ENCODE data around the gene FAM168A. TPM values are rescaled to one million over a fixed set of nuclear protein-coding genes. Genes with fewer than 3 reads are reported as not detected.
A peak's percentile ranks its signal among the peaks of the same experiment; 100 is the strongest.

The FAM168A gene
- total RNA-seq, 1 donor from 2014 or later: 31.0 TPM

DNA sequence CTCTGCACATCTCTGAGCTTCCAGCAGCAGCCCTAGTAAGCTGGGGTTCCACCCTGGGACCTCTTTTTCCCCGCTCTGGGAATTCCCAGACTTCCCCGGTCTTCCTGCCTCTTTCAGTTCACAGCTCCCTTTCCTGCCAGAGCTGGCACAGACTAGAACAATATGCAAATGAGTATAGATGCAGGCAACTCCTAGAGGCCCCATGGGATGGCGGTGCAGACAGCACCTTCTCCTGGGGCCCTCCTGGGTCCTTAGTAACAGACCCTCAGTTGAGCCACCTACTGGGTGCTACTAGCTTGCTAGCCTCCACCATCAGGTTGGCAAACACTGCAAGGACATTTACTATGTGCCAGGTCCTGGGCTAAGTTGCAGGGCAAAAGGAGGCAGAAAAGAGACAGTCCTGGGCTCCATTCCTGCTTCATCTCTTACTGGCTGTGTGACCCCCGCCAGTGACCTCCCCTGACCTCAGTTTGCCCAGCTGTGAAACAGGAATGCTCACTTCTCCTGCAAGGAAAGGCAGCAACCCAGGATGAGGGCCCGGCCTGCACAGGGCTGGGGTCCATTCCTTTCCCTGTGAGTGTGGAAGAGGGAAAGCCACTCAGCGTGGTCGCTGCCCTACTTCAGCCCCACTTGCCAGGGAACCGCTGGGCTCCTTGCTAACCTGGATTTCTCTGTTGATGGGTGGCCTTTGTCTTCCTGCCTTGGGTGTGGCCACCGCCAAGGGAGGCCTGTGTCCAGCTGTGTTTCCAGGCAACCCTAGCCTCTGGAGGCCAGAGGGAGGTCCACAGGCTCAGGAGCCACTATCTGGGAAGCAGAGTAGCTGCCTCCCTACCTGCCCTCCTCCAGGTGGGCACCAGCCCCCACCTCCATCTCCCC, 214.4 kb downstream of the FAM168A start:
- intact Hi-C loops (cut with DNase I): no loop called here
- DNase-seq: no peak
- Histone ChIP-seq H3K27me3 (ENCODE audit: low read depth) (no peaks in the 10 kb centered on the region), H3K9me3 (no peaks in the 10 kb centered on the region), H3K27ac (peak overlapping the region; percentile 81), H3K4me1 (peaks cover 96% of the 10 kb centered on the region), H3K4me3 (peak overlapping the region; percentile 6), H3K36me3 (no peaks in the 10 kb centered on the region)
- TF ChIP-seq, protein P1, sequence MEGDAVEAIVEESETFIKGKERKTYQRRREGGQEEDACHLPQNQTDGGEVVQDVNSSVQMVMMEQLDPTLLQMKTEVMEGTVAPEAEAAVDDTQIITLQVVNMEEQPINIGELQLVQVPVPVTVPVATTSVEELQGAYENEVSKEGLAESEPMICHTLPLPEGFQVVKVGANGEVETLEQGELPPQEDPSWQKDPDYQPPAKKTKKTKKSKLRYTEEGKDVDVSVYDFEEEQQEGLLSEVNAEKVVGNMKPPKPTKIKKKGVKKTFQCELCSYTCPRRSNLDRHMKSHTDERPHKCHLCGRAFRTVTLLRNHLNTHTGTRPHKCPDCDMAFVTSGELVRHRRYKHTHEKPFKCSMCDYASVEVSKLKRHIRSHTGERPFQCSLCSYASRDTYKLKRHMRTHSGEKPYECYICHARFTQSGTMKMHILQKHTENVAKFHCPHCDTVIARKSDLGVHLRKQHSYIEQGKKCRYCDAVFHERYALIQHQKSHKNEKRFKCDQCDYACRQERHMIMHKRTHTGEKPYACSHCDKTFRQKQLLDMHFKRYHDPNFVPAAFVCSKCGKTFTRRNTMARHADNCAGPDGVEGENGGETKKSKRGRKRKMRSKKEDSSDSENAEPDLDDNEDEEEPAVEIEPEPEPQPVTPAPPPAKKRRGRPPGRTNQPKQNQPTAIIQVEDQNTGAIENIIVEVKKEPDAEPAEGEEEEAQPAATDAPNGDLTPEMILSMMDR (IDR thresholded peaks at IDR 0.05): no peak
- no peak for ATAC-seq

DNA sequence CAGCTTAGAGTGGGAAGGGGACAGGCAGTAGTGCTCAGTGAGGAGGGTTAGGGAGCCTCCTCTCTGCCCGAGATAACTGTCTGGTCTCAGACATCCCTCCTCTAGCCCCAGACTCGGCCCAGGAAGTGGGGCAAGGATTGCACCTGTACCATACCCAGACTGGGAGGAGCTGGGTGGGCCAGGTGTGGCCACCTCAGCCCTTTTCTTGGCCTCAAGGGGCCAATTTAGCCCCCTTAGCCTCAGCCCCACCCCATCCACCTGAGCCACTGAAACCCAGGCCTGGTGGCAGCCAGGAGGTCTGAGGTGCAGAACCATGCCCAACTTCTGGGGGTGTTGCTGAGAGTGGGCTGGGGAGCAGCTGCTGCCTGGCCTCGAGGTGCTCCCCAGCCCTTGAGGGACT, 215.2 kb downstream of the FAM168A start:
- ATAC-seq (no peak), DNase-seq (no peak)
- TF ChIP-seq, protein P1 (IDR thresholded peaks at IDR 0.05): no peak
- Histone ChIP-seq H3K36me3 (no peaks in the 10 kb centered on the region), H3K9me3 (no peaks in the 10 kb centered on the region), H3K27me3 (ENCODE audit: low read depth) (no peaks in the 10 kb centered on the region), H3K4me3 (no peak overlapping the region), H3K4me1 (peaks cover 93% of the 10 kb centered on the region), H3K27ac (no peak overlapping the region)
- intact Hi-C loops (cut with DNase I): no loop called here

DNA sequence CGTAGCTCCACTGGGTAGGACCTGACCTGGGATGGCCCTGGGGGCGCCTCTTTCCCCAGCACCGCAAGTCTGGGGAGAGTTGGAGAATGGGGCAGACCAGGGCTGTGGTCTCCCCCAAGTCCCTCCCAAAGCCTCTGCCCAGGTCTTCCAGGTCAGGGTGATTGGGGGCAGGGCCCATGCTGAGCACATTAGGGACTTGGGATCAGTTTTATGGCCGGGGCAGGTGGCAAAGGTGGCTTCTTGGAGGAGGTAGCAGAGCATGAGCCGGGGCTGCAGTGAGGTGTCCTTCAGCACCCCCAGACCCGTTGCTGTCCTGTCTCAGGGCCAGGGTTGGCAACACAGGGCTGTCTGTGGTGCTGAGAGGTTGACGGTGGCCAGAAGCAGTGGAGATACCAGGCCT, 215.7 kb downstream of the FAM168A start:
- Histone ChIP-seq H3K4me1 (peaks cover 91% of the 10 kb centered on the region), H3K27ac (no peak overlapping the region), H3K36me3 (no peaks in the 10 kb centered on the region), H3K9me3 (no peaks in the 10 kb centered on the region), H3K4me3 (no peak overlapping the region), H3K27me3 (ENCODE audit: low read depth) (no peaks in the 10 kb centered on the region)
- ATAC-seq (no peak), DNase-seq (no peak)
- TF ChIP-seq, protein P1 (IDR thresholded peaks at IDR 0.05): no peak
- intact Hi-C loops (cut with DNase I): no loop called here

DNA sequence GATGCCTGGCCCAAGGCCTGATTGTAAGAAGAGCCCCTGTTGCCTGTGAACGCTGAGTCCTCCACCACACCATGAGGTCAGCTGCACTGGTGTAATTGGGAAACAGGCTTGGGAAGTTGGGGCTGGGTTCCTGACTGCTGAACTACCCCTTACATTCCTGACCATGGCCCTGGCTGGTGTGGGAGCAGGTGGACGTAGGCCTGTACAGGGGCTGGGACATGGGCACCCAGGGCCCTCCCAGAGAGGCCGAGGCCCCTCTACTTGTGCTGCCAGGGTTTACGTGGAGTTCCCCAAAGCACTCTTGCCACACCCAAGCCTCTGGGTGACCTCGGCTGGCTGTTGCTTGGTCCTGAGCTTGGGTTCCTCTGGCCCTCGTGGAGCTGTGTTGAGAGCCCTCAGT, 216.3 kb downstream of the FAM168A start:
- Histone ChIP-seq H3K4me3 (no peak overlapping the region), H3K36me3 (no peaks in the 10 kb centered on the region), H3K9me3 (no peaks in the 10 kb centered on the region), H3K27me3 (ENCODE audit: low read depth) (no peaks in the 10 kb centered on the region), H3K27ac (peak overlapping the region; percentile 11), H3K4me1 (peaks cover 90% of the 10 kb centered on the region)
- ATAC-seq (no peak), DNase-seq (peak; percentile 69)
- intact Hi-C loops (cut with DNase I): no loop called here
- TF ChIP-seq, protein P1 (IDR thresholded peaks at IDR 0.05): no peak

DNA sequence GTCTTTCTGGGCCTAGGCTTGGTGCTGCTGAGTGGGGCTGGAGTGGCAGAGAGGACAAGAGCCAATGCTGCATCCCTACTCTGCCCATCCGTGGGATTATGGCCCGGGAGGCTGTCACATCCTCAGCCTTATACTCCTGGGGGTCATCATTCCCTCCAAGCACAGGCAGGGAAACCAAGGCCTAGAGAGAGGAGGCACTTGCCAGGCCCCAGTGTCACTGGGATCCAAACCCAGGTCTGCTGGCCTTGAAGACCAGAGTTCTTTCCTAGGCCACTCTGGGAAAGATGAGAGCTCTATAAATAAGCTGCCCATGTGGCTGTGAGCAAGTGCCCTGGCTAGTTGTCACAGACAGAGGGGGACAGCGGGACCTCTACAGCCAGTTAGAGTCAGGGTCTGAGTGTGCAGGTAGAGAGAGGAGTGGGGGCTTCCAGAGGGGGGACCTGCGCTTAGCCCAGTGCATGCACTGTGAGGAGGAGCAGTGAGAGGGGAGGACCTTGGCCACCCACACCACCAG, 217.0 kb downstream of the FAM168A start:
- DNase-seq: no peak
- intact Hi-C loops (cut with DNase I): no loop called here
- Histone ChIP-seq H3K27ac (peak overlapping the region; percentile 11), H3K4me3 (no peak overlapping the region), H3K4me1 (peaks cover 85% of the 10 kb centered on the region), H3K27me3 (ENCODE audit: low read depth) (no peaks in the 10 kb centered on the region), H3K36me3 (no peaks in the 10 kb centered on the region), H3K9me3 (no peaks in the 10 kb centered on the region)
- ATAC-seq: no peak
- TF ChIP-seq, protein P1 (IDR thresholded peaks at IDR 0.05): no peak
